HepG2 (cell line): Measurements from ENCODE around the gene ENC1. TPM values are rescaled to one million over a fixed set of nuclear protein-coding genes. Genes with fewer than 3 reads are reported as not detected.
A peak's percentile ranks its signal among the peaks of the same experiment; 100 is the strongest.

Source experiments
- ARID2 ChIP-seq: sonication (generic); formaldehyde crosslinking; IDR thresholded peaks from 2 replicates; pipeline ENCODE4 v1.8.1; 2022; ENCODE audit warnings: mild to moderate bottlenecking, missing genetic modification reagents, borderline replicate concordance
- ATF4 ChIP-seq, 2 experiments: fragments of 450-650 bp in 1 of 2; sonication (generic) in 1 of 2; formaldehyde crosslinking; IDR thresholded peaks; 2 replicates each; pipeline versions ENCODE4 v1.5.0 to v1.8.0; 2020 to 2022; ENCODE audit warnings: mild to moderate bottlenecking in 1 of 2, missing genetic modification reagents in 1 of 2
- ATF6 ChIP-seq: sonication (generic); formaldehyde crosslinking; conservative IDR thresholded peaks from 2 replicates; pipeline ENCODE4 v1.4.0; 2020; ENCODE audit warnings: missing genetic modification reagents
- DR1 ChIP-seq: sonication (generic); formaldehyde crosslinking; IDR thresholded peaks from 2 replicates; pipeline ENCODE4 v1.8.0; 2021; ENCODE audit warnings: mild to moderate bottlenecking, missing genetic modification reagents, inconsistent platforms
- GFI1 ChIP-seq: sonication (generic); formaldehyde crosslinking; IDR thresholded peaks from 2 replicates; pipeline ENCODE4 v1.5.0; 2020; ENCODE audit warnings: missing genetic modification reagents, mild to moderate bottlenecking, borderline replicate concordance
- KLF13 ChIP-seq: sonication (generic); formaldehyde crosslinking; IDR thresholded peaks from 2 replicates; pipeline ENCODE4 v1.4.0; 2020; ENCODE audit warnings: mild to moderate bottlenecking, missing genetic modification reagents
- MAFF ChIP-seq: IDR thresholded peaks from 2 replicates; pipeline ENCODE4 v1.6.1; 2011; ENCODE audit warnings: low read depth, low read length, improper control_type of control experiment
- MAFK ChIP-seq, 2 experiments: IDR thresholded peaks in 1 of 2; conservative IDR thresholded peaks in 1 of 2; 2 replicates each; pipeline ENCODE4 v1.6.1; 2011; ENCODE audit warnings: improper control_type of control experiment in 2 of 2, low read length in 2 of 2
- MIXL1 ChIP-seq: IDR thresholded peaks from 2 replicates; pipeline ENCODE4 v1.6.1; 2016
- PCBP2 ChIP-seq: fragments of 200-400 bp; formaldehyde crosslinking; optimal IDR thresholded peaks from 2 replicates; pipeline ENCODE3; 2018; ENCODE audit warnings: low read length, low read depth; ENCODE audit not compliant: poor library complexity, severe bottlenecking
- RAD21 ChIP-seq: fragments of 450-650 bp; formaldehyde crosslinking; IDR thresholded peaks from 2 replicates; pipeline ENCODE4 v1.5.0; 2020; ENCODE audit warnings: mild to moderate bottlenecking
- RFXANK ChIP-seq: IDR thresholded peaks from 2 replicates; pipeline ENCODE4 v1.6.1; 2016
- RFXAP ChIP-seq: sonication (generic); formaldehyde crosslinking; IDR thresholded peaks from 2 replicates; pipeline ENCODE4 v1.4.0; 2020; ENCODE audit warnings: missing genetic modification reagents, borderline replicate concordance
- SAP130 ChIP-seq: IDR thresholded peaks from 2 replicates; pipeline ENCODE4 v1.6.1; 2016; ENCODE audit warnings: low read depth
- SMC3 ChIP-seq: IDR thresholded peaks from 2 replicates; pipeline ENCODE4 v1.6.1; 2011; ENCODE audit warnings: low read length, improper control_type of control experiment
- TAF1 ChIP-seq: sonication (generic); formaldehyde crosslinking; IDR thresholded peaks from 2 replicates; pipeline ENCODE4 v1.4.0; 2020; ENCODE audit warnings: missing genetic modification reagents
- TBL1XR1 ChIP-seq: fragments of 150-350 bp; IDR thresholded peaks from 2 replicates; pipeline ENCODE4 v1.6.1; 2014; ENCODE audit warnings: borderline replicate concordance, low read length; ENCODE audit not compliant: partially characterized antibody
- WIZ ChIP-seq: sonication (generic); formaldehyde crosslinking; IDR thresholded peaks from 2 replicates; pipeline ENCODE4 v1.5.1; 2020; ENCODE audit warnings: mild to moderate bottlenecking, missing genetic modification reagents
- ZFYVE20 ChIP-seq: sonication (generic); formaldehyde crosslinking; IDR thresholded peaks from 2 replicates; pipeline ENCODE4 v1.8.0; 2023; ENCODE audit warnings: low read depth, mild to moderate bottlenecking, moderate library complexity, missing genetic modification reagents, borderline replicate concordance
- ZKSCAN1 ChIP-seq: fragments of 150-350 bp; IDR thresholded peaks from 2 replicates; pipeline ENCODE4 v1.6.1; 2014; ENCODE audit warnings: low read length
- ZNF30 ChIP-seq: sonication (generic); formaldehyde crosslinking; IDR thresholded peaks from 2 replicates; pipeline ENCODE4 v1.5.0; 2020; ENCODE audit warnings: mild to moderate bottlenecking, missing genetic modification reagents
- ZNF512B ChIP-seq: sonication (generic); formaldehyde crosslinking; IDR thresholded peaks from 2 replicates; pipeline ENCODE4 v1.5.1; 2020; ENCODE audit warnings: missing genetic modification reagents, mild to moderate bottlenecking, borderline replicate concordance
- ZNF770 ChIP-seq: sonication (generic); formaldehyde crosslinking; IDR thresholded peaks from 2 replicates; pipeline ENCODE4 v1.5.0; 2020; ENCODE audit warnings: mild to moderate bottlenecking, missing genetic modification reagents
- ZNF792 ChIP-seq: IDR thresholded peaks from 2 replicates; pipeline ENCODE4 v1.6.1; 2016
- polyA plus RNA-seq, 8 experiments: library from polyadenylated mRNA; depleted of rRNA in 3 of 8; stranded (reverse) in 7 of 8; unstranded in 1 of 8; fragments of >200 nt; fragmentation: Illumina TruSeq in 4 of 8; extraction: Trizol in 4 of 8; gene quantifications; 2 replicates each; pipeline versions ENCODE4 v1.2.1 to v1.2.3, GENCODE V29; 2011 to 2016; ENCODE audit warnings: low read depth in 4 of 8, missing spikeins in 1 of 8, mixed read lengths in 1 of 8; ENCODE audit not compliant: insufficient read depth in 1 of 8
- total RNA-seq, 5 experiments: library from RNA; depleted of rRNA; stranded (reverse); fragments of >200 nt; fragmentation: Illumina TruSeq; extraction: Trizol; gene quantifications; 2 replicates each; pipeline ENCODE4 v1.2.3, GENCODE V29; 2016; ENCODE audit warnings: low read depth in 1 of 5

Gene ENC1
- total and polyA plus RNA-seq, 2 of the 13 experiments (the other 11 are each of a cell fraction or from before 2014, with no cell fraction given), result 63.8 to 64.4 TPM

GRCh38 chr5:74648835-74649293, 8.3 kb upstream of the ENC1 start (continued):
- TF ChIP-seq ATF6 (CRISPR knock-in tag) (no peak), RFXANK (0 out of 2 replicates have a peak, but pooled peaks have one; percentile 26), TBL1XR1 (no peak), ZNF770 (CRISPR knock-in tag) (no peak), SAP130 (CRISPR knock-in tag) (peak; percentile 33), TAF1 (CRISPR knock-in tag) (no peak), DR1 (CRISPR knock-in tag) (no peak), MAFK (conservative IDR thresholded peaks at IDR 0.05 in 1 of 2, IDR thresholded peaks at IDR 0.05 in 1 of 2; ENCODE audit: low read length in 2 of 2) (peak; percentile 39 to 42), WIZ (CRISPR knock-in tag) (no peak), ZFYVE20 (CRISPR knock-in tag) (no peak), SMC3 (peak; percentile 96), MIXL1 (CRISPR knock-in tag) (peak; percentile 93), PCBP2 (no peak), ZKSCAN1 (no peak), RFXAP (CRISPR knock-in tag) (no peak), RAD21 (CRISPR knock-in tag) (peak; percentile 88), MAFF (peak; percentile 54), ZNF30 (CRISPR knock-in tag) (no peak), ZNF792 (CRISPR knock-in tag) (no peak), ARID2 (CRISPR knock-in tag) (no peak), ZNF512B (CRISPR knock-in tag) (no peak), KLF13 (CRISPR knock-in tag) (no peak), ATF4 (CRISPR knock-in tag; IDR thresholded peaks at IDR 0.05) (no peak), GFI1 (no peak)
